Mesenchymal stem cell (in vitro differentiated cells and primary cell): ENCODE results near the gene CFAP74.
A peak's percentile ranks its signal among the peaks of the same experiment; 100 is the strongest.

ENCODE experiments used
- DNase-seq: peaks from one replicate; pipeline ENCODE4 v3.0.0-alpha.2; 2013
- H2AFZ ChIP-seq: one replicate; pipeline ENCODE4 v1.6.1; 2013; ENCODE audit warnings: low read depth, mild to moderate bottlenecking, control low read depth, inconsistent platforms, low read length, moderate library complexity
- H2AK5ac ChIP-seq: 2 replicates; pipeline ENCODE4 v1.6.1; 2013; ENCODE audit warnings: low read length, moderate library complexity, mild to moderate bottlenecking, inconsistent platforms; ENCODE audit not compliant: severe bottlenecking
- H2BK120ac ChIP-seq: one replicate; pipeline ENCODE4 v1.6.1; 2013; ENCODE audit warnings: low read depth, mild to moderate bottlenecking, inconsistent platforms, low read length, moderate library complexity
- H2BK12ac ChIP-seq, 2 experiments: one replicate each; pipeline ENCODE4 v1.6.1; 2013; ENCODE audit warnings: inconsistent platforms in 2 of 2, low read length in 2 of 2, mild to moderate bottlenecking in 2 of 2, moderate library complexity in 2 of 2, control low read depth in 1 of 2
- H2BK15ac ChIP-seq: one replicate; pipeline ENCODE4 v1.6.1; 2013; ENCODE audit warnings: mild to moderate bottlenecking, low read depth, inconsistent platforms; ENCODE audit not compliant: poor library complexity, severe bottlenecking
- H2BK5ac ChIP-seq: 2 replicates; pipeline ENCODE4 v1.6.1; 2013; ENCODE audit warnings: low read depth, mild to moderate bottlenecking, low read length, control low read depth, inconsistent platforms; ENCODE audit not compliant: poor library complexity, severe bottlenecking
- H3K14ac ChIP-seq, 2 experiments: one replicate each; pipeline ENCODE4 v1.6.1; 2013; ENCODE audit warnings: inconsistent platforms in 2 of 2, low read length in 2 of 2, control low read depth in 1 of 2, mild to moderate bottlenecking in 1 of 2, moderate library complexity in 1 of 2
- H3K18ac ChIP-seq, 2 experiments: one replicate each; pipeline ENCODE4 v1.6.1; 2013; ENCODE audit warnings: inconsistent platforms in 2 of 2, low read length in 2 of 2, control low read depth in 1 of 2, low read depth in 1 of 2, mild to moderate bottlenecking in 1 of 2
- H3K23ac ChIP-seq, 2 experiments: one replicate each; pipeline ENCODE4 v1.6.1; 2013; ENCODE audit warnings: inconsistent platforms in 2 of 2, low read length in 2 of 2, mild to moderate bottlenecking in 2 of 2, moderate library complexity in 2 of 2, control low read depth in 1 of 2
- H3K27ac ChIP-seq: 2 replicates; pipeline ENCODE4 v1.5.1; 2013; ENCODE audit warnings: mild to moderate bottlenecking, moderate library complexity, low read length, control low read depth, inconsistent platforms; ENCODE audit not compliant: poor library complexity, severe bottlenecking
- H3K27me3 ChIP-seq, 2 experiments: 2 replicates each; pipeline versions ENCODE4 v1.6.1 to v1.7.0; 2013; ENCODE audit warnings: low read length in 2 of 2, mild to moderate bottlenecking in 2 of 2, moderate library complexity in 2 of 2, control low read depth in 1 of 2, inconsistent platforms in 1 of 2; ENCODE audit not compliant: control insufficient read depth in 1 of 2, insufficient read depth in 1 of 2
- H3K36me3 ChIP-seq, 2 experiments: 2 replicates each; pipeline versions ENCODE4 v1.6.1 to v1.7.0; 2013; ENCODE audit warnings: low read length in 2 of 2, control low read depth in 1 of 2, inconsistent platforms in 1 of 2, low read depth in 1 of 2, mild to moderate bottlenecking in 1 of 2; ENCODE audit not compliant: insufficient read depth in 2 of 2, control insufficient read depth in 1 of 2
- H3K4ac ChIP-seq, 2 experiments: one replicate each; pipeline ENCODE4 v1.6.1; 2013; ENCODE audit warnings: inconsistent platforms in 2 of 2, low read length in 2 of 2, mild to moderate bottlenecking in 2 of 2, moderate library complexity in 2 of 2, control low read depth in 1 of 2, low read depth in 1 of 2
- H3K4me1 ChIP-seq: 2 replicates; pipeline ENCODE4 v1.6.1; 2013; ENCODE audit warnings: low read depth, low read length, control low read depth; ENCODE audit not compliant: control insufficient read depth, insufficient read depth
- H3K4me2 ChIP-seq: 2 replicates; pipeline ENCODE4 v1.6.1; 2013; ENCODE audit warnings: low read length, mild to moderate bottlenecking, inconsistent platforms; ENCODE audit not compliant: poor library complexity, severe bottlenecking
- H3K4me3 ChIP-seq, 2 experiments: 2 replicates each; pipeline versions ENCODE4 v1.5.1 to v1.7.0; 2013; ENCODE audit warnings: low read length in 2 of 2, mild to moderate bottlenecking in 2 of 2, control low read depth in 1 of 2, low read depth in 1 of 2; ENCODE audit not compliant: insufficient read depth in 1 of 2
- H3K79me1 ChIP-seq: replicated peaks from 2 replicates; pipeline ENCODE4 v1.6.1; 2013; ENCODE audit warnings: mild to moderate bottlenecking, control low read depth, low read length, inconsistent platforms; ENCODE audit not compliant: poor library complexity, severe bottlenecking
- H3K9ac ChIP-seq: 2 replicates; pipeline ENCODE4 v1.7.0; 2013; ENCODE audit warnings: mild to moderate bottlenecking, low read length, moderate library complexity
- H3K9me3 ChIP-seq: 2 replicates; pipeline ENCODE4 v1.7.0; 2013; ENCODE audit warnings: mild to moderate bottlenecking, low read length; ENCODE audit not compliant: control insufficient read depth
- H4K8ac ChIP-seq: one replicate; pipeline ENCODE4 v1.6.1; 2013; ENCODE audit warnings: inconsistent platforms, mild to moderate bottlenecking, low read length, moderate library complexity
- H4K91ac ChIP-seq: one replicate; pipeline ENCODE4 v1.6.1; 2013; ENCODE audit warnings: mild to moderate bottlenecking, low read length, inconsistent platforms
- WGBS: methylation state at CpG from one replicate; pipeline ENCODE4 v1.1.7; 2013; ENCODE audit warnings: mixed read lengths; 5-methylcytosine and 5-hydroxymethylcytosine counted together

Gene CFAP74

DNA sequence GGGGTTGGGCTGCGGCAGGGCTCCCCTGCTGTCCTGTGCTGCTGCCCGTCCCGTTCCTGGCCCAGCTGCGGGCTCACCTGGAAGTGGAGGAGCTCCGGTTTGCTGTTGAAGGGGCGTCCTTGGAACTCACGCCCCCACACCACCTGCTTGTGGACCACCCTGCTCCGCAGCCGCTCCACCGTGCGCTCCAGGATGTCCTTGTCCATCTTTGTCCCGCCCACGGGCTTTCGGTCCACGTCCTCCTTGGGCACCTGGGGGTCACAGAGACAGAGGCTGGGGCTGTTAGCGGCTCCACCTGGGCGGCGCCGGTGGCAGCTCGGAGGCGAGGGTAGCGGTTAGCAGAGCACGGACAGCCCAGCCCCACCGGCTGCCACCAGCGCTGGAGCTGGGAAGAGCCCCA is 38.8 kb downstream of the CFAP74 start:
- WGBS, result 91% methylated on average over 25 of the region's 25 CpGs
- peak overlapping the region in 1 of 2 experiments; percentile 6 for H3K23ac ChIP-seq
- H3K9me3 ChIP-seq, result no peaks in the 10 kb centered on the region
- no peak overlapping the region for H3K4me3 ChIP-seq
- H3K27ac ChIP-seq, result no peak overlapping the region
- H2BK120ac ChIP-seq, result no peak overlapping the region
- H4K8ac ChIP-seq, result no peak overlapping the region
- H3K14ac ChIP-seq, result no peak overlapping the region
- H3K27me3 ChIP-seq, result peaks cover 39 to 80% of the 10 kb centered on the region in 2 experiments
- H3K4me1 ChIP-seq, result peaks cover 8% of the 10 kb centered on the region
- H2BK5ac ChIP-seq, result no peak overlapping the region
- no peak overlapping the region for H2AK5ac ChIP-seq
- H2BK15ac ChIP-seq, result no peak overlapping the region
- DNase-seq, result no peak
- no peak overlapping the region for H3K18ac ChIP-seq
- no peaks in the 10 kb centered on the region for H3K79me1 ChIP-seq
- H3K4me2 ChIP-seq, result no peak overlapping the region
- no peaks in the 10 kb centered on the region for H3K36me3 ChIP-seq
- no peak overlapping the region for H3K9ac ChIP-seq
- H2AFZ ChIP-seq, result no peak overlapping the region
- no peak overlapping the region for H3K4ac ChIP-seq
- no peak overlapping the region for H4K91ac ChIP-seq
- H2BK12ac ChIP-seq, result no peak overlapping the region

DNA sequence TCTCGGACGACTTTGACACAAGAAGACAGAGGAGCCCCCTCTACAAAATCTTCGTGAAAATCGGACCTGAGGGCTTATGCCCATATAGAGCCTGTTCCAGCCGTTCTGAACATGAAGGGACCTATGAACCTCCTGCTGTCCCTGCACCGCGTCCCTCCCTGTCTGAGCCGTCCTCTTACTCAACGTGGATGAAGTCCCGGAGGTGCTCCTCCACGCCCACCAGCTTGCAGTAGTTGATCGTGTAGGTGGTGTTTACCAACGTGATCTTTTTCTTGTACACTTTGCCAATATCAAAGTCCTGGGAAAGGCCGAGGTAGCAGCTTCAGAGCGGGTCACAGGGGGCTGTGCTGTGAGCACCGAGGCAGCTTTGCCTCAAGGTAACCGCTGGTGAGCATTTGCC is 40.0 kb downstream of the CFAP74 start:
- H3K4me1 ChIP-seq, result peaks cover 11% of the 10 kb centered on the region
- H3K27me3 ChIP-seq, result peaks cover 39 to 86% of the 10 kb centered on the region in 2 experiments
- no peak overlapping the region for H3K18ac ChIP-seq
- no peak overlapping the region for H4K8ac ChIP-seq
- no peak overlapping the region for H3K4me2 ChIP-seq
- no peak overlapping the region for H2BK12ac ChIP-seq
- no peak overlapping the region for H4K91ac ChIP-seq
- no peaks in the 10 kb centered on the region for H3K79me1 ChIP-seq
- H3K23ac ChIP-seq, result no peak overlapping the region
- WGBS, result 90% methylated on average over 17 of the region's 17 CpGs
- no peak overlapping the region for H3K27ac ChIP-seq
- no peak overlapping the region for H3K4ac ChIP-seq
- H2BK15ac ChIP-seq, result no peak overlapping the region
- H2BK120ac ChIP-seq, result no peak overlapping the region
- H2AFZ ChIP-seq, result no peak overlapping the region
- H3K9me3 ChIP-seq, result no peaks in the 10 kb centered on the region
- DNase-seq, result no peak
- H3K36me3 ChIP-seq, result no peaks in the 10 kb centered on the region
- H3K9ac ChIP-seq, result no peak overlapping the region
- no peak overlapping the region for H2AK5ac ChIP-seq
- no peak overlapping the region for H2BK5ac ChIP-seq
- no peak overlapping the region for H3K14ac ChIP-seq
- H3K4me3 ChIP-seq, result no peak overlapping the region

DNA sequence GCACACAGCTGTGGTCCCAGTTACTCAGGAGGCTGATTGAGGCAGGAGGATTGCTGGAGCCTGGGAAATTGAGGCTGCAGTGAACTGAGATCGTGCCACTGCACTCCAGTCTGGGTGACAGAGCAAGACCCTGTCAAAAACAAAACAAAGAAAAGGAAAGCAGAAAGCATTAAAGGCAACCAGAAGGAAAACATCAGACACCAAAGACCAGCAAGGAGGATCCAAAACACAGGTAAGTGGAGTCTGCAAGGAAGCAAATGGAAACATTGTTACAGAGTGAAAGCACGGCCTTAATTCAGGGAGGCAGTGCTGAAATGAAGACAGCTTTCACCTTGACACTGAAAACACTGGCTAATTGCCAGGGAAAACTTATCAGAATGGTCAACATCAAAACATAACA is 40.8 kb downstream of the CFAP74 start:
- no peak overlapping the region for H3K4ac ChIP-seq
- H2BK120ac ChIP-seq, result no peak overlapping the region
- no peaks in the 10 kb centered on the region for H3K36me3 ChIP-seq
- H3K4me3 ChIP-seq, result no peak overlapping the region
- H2AFZ ChIP-seq, result no peak overlapping the region
- no peak overlapping the region for H3K4me2 ChIP-seq
- H3K9me3 ChIP-seq, result no peaks in the 10 kb centered on the region
- no peak for DNase-seq
- no peak overlapping the region for H4K8ac ChIP-seq
- H3K79me1 ChIP-seq, result no peaks in the 10 kb centered on the region
- WGBS, result 89% methylated on average over 2 of the region's 2 CpGs
- no peak overlapping the region for H3K23ac ChIP-seq
- H3K4me1 ChIP-seq, result peaks cover 11% of the 10 kb centered on the region
- no peak overlapping the region for H2BK5ac ChIP-seq
- peaks cover 39 to 86% of the 10 kb centered on the region in 2 experiments for H3K27me3 ChIP-seq
- no peak overlapping the region for H2BK15ac ChIP-seq
- H4K91ac ChIP-seq, result no peak overlapping the region
- H3K27ac ChIP-seq, result no peak overlapping the region
- no peak overlapping the region for H3K9ac ChIP-seq
- H2AK5ac ChIP-seq, result no peak overlapping the region
- H2BK12ac ChIP-seq, result no peak overlapping the region
- no peak overlapping the region for H3K14ac ChIP-seq
- H3K18ac ChIP-seq, result no peak overlapping the region

DNA sequence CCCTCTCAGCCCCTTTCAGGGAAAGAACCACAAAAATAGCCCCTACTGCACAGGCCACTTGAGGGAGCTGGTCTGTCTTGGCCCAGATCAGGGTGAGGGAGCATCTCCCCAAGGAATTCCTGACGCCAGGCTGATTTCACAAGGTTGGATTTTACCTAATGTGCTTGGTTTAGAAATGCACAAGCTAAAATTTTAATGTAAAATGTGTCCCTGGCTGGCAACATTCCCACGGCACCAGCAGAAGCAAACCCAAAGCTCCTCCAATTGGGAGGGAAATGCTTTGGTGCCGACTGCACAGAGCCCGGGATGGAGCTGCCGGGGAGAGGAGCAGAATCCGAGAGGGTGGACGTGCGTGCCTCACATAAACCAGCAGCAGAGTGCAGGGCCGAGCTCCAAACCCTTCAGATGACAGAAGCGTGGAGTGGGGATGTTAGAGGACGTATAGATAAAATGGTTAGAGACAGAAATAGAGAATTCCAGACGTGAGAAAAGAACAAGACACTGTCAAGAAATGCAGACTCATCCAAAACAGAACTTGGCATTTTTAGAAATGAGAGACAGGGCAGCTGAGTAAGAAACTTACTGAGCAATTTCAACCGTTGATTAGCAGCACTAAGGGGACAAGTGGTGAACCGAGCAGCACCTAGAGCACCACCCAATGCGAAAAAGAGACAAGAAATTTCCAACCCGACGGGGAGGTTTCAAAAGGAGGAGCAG is 42.9 kb downstream of the CFAP74 start:
- Histone ChIP-seq H2AK5ac (no peak overlapping the region), H4K91ac (no peak overlapping the region), H3K27me3 (peaks cover 38 to 83% of the 10 kb centered on the region in 2 experiments), H3K14ac (no peak overlapping the region), H3K4me1 (peaks cover 11% of the 10 kb centered on the region), H3K79me1 (no peaks in the 10 kb centered on the region), H3K18ac (no peak overlapping the region), H3K4me3 (no peak overlapping the region), H3K9me3 (no peaks in the 10 kb centered on the region), H2BK12ac (no peak overlapping the region), H2BK5ac (no peak overlapping the region), H3K4me2 (no peak overlapping the region), H3K23ac (no peak overlapping the region), H4K8ac (no peak overlapping the region), H3K4ac (no peak overlapping the region), H3K9ac (no peak overlapping the region), H2AFZ (no peak overlapping the region), H2BK15ac (no peak overlapping the region), H3K27ac (no peak overlapping the region), H2BK120ac (no peak overlapping the region), H3K36me3 (no peaks in the 10 kb centered on the region)
- 80% methylated on average over 16 of the region's 17 CpGs for WGBS
- DNase-seq, result peak; percentile 19
